GM18526 (cell line): ENCODE measurements around the gene OR51E1.

Experiments
- POLR2A ChIP-seq: IDR thresholded peaks from 3 replicates; pipeline ENCODE4 v1.6.1; 2011; ENCODE audit not compliant: insufficient read length; ENCODE audit errors: extremely low read depth

The OR51E1 gene

DNA sequence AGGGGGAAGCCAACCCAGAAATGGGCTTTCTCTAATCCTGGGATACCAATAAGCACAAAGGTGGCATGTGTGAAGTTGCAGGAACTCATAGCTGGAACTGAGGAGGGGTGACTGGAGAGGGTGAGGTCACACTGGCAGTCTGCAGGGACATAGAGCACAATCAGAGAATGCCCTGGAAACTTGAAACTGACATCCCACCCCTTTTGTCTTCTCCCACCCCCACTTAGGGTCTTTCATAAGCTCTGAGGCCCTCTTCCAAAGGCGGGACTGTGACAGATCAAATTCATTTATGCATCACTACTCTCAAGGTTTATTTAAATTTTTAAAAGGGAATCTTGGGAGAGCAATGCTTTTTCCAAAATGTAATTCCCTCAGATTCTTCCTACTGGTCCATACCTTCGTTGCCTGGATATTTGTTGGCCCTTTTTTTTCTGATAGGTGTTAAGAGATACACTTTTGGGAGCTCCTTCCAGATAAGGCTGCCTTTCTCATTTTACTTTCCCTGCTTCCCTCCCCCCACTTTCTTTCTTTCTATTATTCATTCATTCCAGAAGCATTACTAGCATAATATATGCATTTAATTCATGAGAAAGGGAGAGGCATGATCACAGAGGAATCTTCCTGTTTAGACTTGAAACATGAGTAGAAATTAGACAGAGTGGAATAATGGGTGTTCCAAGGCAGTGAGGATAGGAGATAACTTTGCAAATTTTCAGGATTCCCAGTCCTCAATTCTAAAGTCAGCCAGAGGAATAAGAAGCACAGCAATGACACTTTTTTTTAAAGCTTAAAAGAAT, 39.0 kb downstream of the OR51E1 start:
- no peak for TF ChIP-seq POLR2A

DNA sequence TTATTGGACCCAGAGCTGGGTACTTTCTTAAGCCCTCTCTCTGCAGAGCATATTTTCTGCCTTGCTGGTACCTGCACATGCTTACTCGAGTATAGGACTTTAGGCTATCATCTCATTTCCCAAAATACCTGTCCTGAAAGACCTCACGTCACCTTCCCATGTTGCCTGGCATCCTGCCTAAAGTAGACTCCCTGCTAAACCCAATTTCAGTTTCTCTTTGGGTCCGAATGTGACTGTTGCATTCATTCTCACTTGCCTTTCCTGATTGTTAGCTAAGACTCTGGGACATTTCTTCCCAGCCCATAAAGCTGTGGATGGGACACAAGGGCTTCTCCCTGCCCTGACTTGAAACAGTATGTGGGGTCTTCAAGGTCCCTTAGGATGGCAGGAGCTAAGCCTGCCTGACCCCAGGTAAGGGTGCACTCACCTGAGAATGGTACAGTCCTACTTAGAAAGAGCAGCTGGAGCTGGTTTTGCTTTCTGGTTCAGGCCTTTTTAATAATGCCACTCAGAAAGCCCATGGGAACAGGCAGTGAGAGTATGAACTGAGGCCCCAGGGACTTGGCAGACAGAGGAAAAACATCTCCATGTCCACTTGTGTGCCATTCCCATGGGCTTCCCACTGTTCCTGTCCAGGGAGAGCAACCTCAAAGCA, 41.0 kb downstream of the OR51E1 start:
- TF ChIP-seq POLR2A = no peak

DNA sequence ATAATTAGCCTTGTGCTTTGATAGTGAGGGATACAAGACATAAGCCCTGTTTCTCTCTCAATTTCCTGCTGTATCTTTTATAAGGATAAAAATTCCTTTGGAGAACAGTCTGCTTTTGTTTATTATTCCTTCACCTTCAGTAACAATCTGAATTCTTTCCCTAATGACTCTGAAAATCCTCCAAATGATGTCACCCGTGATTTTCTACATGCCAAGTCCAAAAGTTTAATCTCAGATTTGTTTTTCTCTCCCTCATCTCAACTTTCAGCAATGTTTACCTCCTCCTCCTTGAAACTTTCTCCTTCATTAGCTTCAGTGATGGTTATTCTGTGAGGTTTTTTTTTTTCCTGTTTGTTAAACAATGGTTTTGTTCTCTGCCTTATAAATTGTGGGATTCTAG, 51.7 kb downstream of the OR51E1 start:
- no peak for TF ChIP-seq POLR2A

DNA sequence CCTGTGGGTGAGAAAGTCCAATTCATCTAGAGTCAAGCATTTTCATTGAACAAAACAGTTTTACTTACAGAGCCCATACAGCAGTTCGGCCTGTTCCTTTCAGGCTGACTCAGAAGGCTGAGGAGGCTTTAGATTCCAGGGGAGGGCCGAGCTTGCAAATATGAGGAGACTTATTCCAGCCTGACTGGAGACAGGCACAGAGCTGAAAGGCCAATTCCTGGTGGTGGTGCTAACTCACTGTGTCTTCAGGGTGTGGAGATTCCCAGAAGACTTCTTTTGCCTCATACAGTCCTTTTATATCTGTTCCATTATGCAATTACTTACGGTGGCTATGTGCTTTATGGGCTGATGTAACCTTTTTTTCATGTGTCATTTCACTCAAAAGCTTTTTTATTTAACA, 53.8 kb downstream of the OR51E1 start, which contains the start of gene OR51E2:
Gene OR51E2 (minus strand): TSS at position 269 of the 400 bp plus-strand sequence. CDS start 15,142 bp downstream, outside the sequence.
- no peak for TF ChIP-seq POLR2A

DNA sequence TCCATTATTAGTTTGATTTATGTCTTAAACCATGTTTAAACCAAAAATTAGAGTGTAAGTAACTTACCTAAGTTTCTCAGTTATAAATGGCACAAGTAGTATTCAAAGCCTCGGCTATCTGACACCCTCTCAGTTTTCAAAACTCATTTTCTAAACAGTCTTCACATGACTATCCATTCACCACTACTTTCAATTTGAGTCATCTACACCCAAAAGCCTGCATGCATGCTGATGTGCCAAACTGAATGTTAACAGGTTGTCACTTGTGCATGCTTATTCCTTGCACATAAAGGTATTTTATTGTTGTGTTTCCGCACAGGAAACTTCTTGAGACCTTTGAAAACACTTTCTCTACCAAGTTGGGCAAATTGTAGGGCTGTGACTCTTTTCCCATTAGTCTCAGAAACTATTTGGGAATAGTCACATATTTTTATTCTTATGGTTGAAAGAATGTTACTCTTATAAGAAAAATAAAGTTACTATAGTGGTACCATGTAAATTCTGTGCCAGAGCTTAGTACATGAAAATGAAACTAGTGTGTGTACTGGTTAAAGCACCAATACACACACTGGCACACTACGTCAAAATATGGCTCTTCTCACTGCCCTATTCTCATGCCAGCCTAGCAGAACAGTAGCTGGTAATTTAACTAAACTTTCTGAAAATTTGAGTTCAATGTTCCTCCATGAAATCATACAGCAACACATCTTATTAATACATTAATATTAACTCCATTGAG, 56.1 kb downstream of the OR51E1 start:
- TF ChIP-seq POLR2A = no peak

DNA sequence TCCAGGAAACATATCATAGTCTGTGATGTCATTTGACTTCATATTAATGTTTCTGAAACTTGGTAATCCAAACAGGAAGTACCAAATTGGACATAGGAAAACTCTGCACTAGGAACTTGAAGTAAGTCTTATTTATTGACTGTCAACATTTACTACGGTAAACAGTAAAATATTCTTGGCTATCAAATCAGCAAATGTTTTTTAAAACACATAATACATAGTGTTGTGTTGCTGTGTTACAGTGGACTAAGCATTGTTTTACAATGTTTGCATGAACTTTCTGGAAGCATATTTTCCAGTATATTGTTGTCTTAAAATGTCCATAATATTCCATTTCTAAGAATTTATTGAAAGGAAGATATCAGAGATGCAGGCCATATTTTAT, 56.6 kb downstream of the OR51E1 start:
- no peak for TF ChIP-seq POLR2A

DNA sequence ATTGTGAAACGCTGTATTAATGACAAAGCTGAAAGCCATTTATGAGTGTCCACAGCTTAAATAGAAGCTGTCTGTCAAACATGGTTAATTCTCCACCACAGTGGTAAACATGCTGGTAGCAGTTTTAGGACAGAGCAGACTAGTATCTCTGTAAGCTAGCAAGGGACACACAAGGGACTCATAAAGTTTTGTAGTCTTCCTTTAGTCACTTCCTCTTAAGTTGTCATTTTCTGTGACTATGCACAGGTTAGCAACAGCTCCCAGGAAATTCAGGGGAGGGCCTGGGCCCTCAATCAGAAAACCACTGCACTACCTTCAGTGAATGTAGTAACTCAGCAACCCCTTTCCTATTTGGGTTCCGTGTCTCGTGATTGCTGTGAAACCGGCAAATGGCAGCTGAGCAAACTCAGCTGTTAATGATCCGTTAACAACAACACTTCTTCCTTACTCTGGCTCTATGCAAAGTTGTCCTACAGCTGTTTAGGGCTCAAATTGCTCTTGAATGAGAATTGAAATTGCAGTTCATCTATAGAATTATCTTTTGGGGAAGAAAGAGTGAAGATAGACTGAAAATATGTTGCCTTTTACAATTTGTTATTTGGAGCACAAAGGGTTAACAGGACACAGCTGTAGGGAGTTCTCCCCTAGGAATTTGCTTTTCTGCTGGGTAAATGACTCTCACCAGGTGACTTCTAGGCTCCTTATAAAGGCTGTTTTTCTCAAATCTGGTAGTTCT, 60.4 kb downstream of the OR51E1 start, which contains the start of gene MMP26:
Gene MMP26 (plus strand): TSS at position 731 of the 736 bp plus-strand sequence.
- no peak for TF ChIP-seq POLR2A

DNA sequence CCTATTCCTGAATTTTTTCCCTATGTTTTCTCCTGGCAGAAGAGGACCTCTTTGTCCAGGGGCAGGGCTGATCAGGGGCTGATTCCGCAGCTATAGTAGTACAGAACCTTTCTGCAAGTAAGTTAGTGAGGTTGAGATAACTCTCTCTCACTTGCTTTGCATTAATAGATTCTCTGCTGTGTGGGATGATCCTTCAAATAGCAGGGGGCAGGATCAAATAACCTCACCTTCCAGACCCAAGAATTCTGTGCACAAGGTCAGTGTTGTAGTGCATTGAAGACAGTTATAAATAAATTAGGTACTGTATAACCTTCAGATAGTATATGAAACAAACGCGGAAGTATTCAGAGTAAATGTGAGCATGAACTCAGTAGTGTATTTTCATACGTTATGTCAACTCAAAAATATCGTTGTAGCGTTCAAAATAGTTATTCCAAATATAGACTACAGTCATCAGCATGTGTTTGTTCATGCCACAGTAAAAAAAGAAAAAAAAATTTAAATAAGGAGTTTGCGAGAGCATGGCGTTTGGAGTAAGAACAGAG, 61.1 kb downstream of the OR51E1 start:
- TF ChIP-seq POLR2A = no peak
